Heart right ventricle (tissue), 16 donors: ENCODE measurements around the gene MAN1A1. TPM values are rescaled to one million over a fixed set of nuclear protein-coding genes. Genes with fewer than 3 reads are reported as not detected.
"Not testable (repeated sequence)": the region's sequence is repeated elsewhere in the genome, so short reads cannot be mapped to it uniquely, and the experiment has no call there.

Experiments used
- ATAC-seq, 8 donors: fragments of 200-7000 bp; cut with Tn5 transposase; one replicate each; pipeline ENCODE4 v1.9.1; 2020; ENCODE audit warnings: mild to moderate bottlenecking in 8 of 8, moderate library complexity in 8 of 8, moderate number of reproducible peaks in 1 of 8
- DNase-seq, 2 donors: peaks; one replicate each; pipeline ENCODE4 v3.0.0-alpha.2; 2020
- H3K27ac ChIP-seq, 10 donors: fragments of 200-600 bp; sonication (generic) in 2 of 10; one replicate each; pipeline versions ENCODE4 v1.5.0 to v1.8.0; 2020 to 2022; ENCODE audit warnings: mild to moderate bottlenecking in 3 of 10
- H3K27me3 ChIP-seq, 7 donors: fragments of 200-600 bp; one replicate each; pipeline ENCODE4 v1.8.0; 2021 to 2022; ENCODE audit warnings: mild to moderate bottlenecking in 2 of 7
- H3K36me3 ChIP-seq, 9 donors: fragments of 200-600 bp; sonication (generic) in 1 of 9; one replicate each; pipeline versions ENCODE4 v1.5.0 to v1.8.0; 2020 to 2022; ENCODE audit warnings: mild to moderate bottlenecking in 2 of 9
- H3K4me1 ChIP-seq, 9 donors: fragments of 200-600 bp; sonication (generic) in 1 of 9; one replicate each; pipeline versions ENCODE4 v1.5.0 to v1.8.0; 2020 to 2022; ENCODE audit warnings: mild to moderate bottlenecking in 4 of 9
- H3K4me3 ChIP-seq, 10 donors: fragments of 200-600 bp; sonication (generic) in 2 of 10; one replicate each; pipeline versions ENCODE4 v1.5.0 to v1.8.0; 2020 to 2022; ENCODE audit warnings: mild to moderate bottlenecking in 7 of 10, moderate library complexity in 2 of 10
- H3K9me3 ChIP-seq, 11 donors: fragments of 200-600 bp in 10 of 11; sonication (generic) in 2 of 11; one replicate each; pipeline versions ENCODE4 v1.5.0 to v1.8.0; 2013 to 2022; ENCODE audit warnings: mild to moderate bottlenecking in 2 of 11, control low read depth in 1 of 11, moderate library complexity in 1 of 11
- CTCF ChIP-seq, 9 donors: fragments of 200-600 bp; sonication (generic) in 2 of 9; IDR thresholded peaks; one replicate each; pipeline versions ENCODE4 v1.5.0 to v1.8.0; 2021 to 2022; ENCODE audit warnings: antibody characterized with exemption in 9 of 9, mild to moderate bottlenecking in 5 of 9, moderate library complexity in 1 of 9
- WGBS, 2 donors: extraction: QIAGEN DNeasy Blood & Tissue Kit; methylation state at CpG; one replicate each; pipeline ENCODE4 v1.1.7; 2013; ENCODE audit warnings: inconsistent platforms in 1 of 2; 5-methylcytosine and 5-hydroxymethylcytosine counted together
- intact Hi-C, 10 donors: fragments of 100-400 bp; cut with DNase I; formaldehyde crosslinking; loops; one replicate each; pipeline versions ENCODE4 v1.11.1 to v1.14.2; 2022
- polyA plus RNA-seq, 2 donors: library from polyadenylated mRNA; stranded (reverse); fragments of 200-250 nt; gene quantifications; one replicate each; pipeline ENCODE4 v1.2.3, GENCODE V29; 2013
- total RNA-seq, 10 donors: library from RNA; stranded (reverse); fragmentation: NEBNext Ultra II Directional in 3 of 10; extraction: Animal tissue kit (Norgen Biotek cat#: 25700) in 3 of 10; gene quantifications; one replicate each; pipeline versions ENCODE4 v1.2.1 to v1.2.4, GENCODE V29; 2021 to 2023
- donor health status: Arrhythmogenic right ventricular cardiomyopathy.
- donor health status: ischemic (EF 13 %, LVEDD 7.1; RV severe dilation, severe dysfunction).
- donor health status: healthy with polysubstance abuse.
- donor health status: DM: no; HTN: yes; CAD: no.
- donor health status: DM: no; HTN: no; CAD: no.
- donor health status: ischemic (EF 25% LVEDD 6.9; RV normal size, moderate dysfunction).
- donor health status: ischemic (EF 25% LVEDD 5.7; RV mildly dilated, moderate dysfunction).
- donor health status: healthy.
- donor health status: DM: yes; HTN: yes; CAD: no.
- donor health status: Ischemic cardiomyopathy.
- donor health status: ischemic (EF 35%, LVEDD 5.7; RV mildly dilated, moderate dysfunction).
- donor health status: nonischemic (EF 11% LVEDD 7.7; RV severe dilation, severe dysfunction).
- donor health status: DM: yes; HTN: yes; CAD: no.
- donor health status: PGD.
- donor health status: ischemic (EF 29% LVEDD 5.4; RV normal size, mild dysfunction).
- donor health status: nonischemic (EF 23%, LVEDD 6.1; RV moderate dilation, normal function).

The MAN1A1 gene
- total and polyA plus RNA-seq, 12 donors = 6.2 to 22.0 (median 10.2) TPM

GRCh38 chr6:119160911-119161310 lies 188.7 kb downstream of the MAN1A1 start:
- peaks cover 0 to 22% (median 0%) of the 10 kb centered on the region in 9 donors for H3K4me1 ChIP-seq
- 84 to 90% methylated on average over 2 of the region's 2 CpGs for WGBS, 2 donors
- no peak for DNase-seq
- H3K4me3 ChIP-seq = no peak overlapping the region
- H3K9me3 ChIP-seq = no peaks in the 10 kb centered on the region
- TF ChIP-seq CTCF (IDR thresholded peaks at IDR 0.05) = no peak
- no peaks in the 10 kb centered on the region for H3K27me3 ChIP-seq
- H3K36me3 ChIP-seq = no peaks in the 10 kb centered on the region
- intact Hi-C loops = no loop called here
- H3K27ac ChIP-seq = no peak overlapping the region
- no peak for ATAC-seq

- WGBS, 2 donors = 83 to 89% methylated on average over 9 of the region's 9 CpGs
- TF ChIP-seq CTCF (IDR thresholded peaks at IDR 0.05) = no peak
- intact Hi-C loops = loop anchor here in 2 of 10 donors (10.0 kb wide), 1 partner anchor 187 kb away; the partner anchor contains the start of gene MAN1A1 (in 2 of the 2)
Measured at GRCh38 chr6:119158057-119158848, 191.3 kb downstream of the MAN1A1 start.

GRCh38 chr6:119157506-119157815 lies 192.1 kb downstream of the MAN1A1 start:
- peaks cover 0 to 15% (median 0%) of the 10 kb centered on the region in 9 donors for H3K4me1 ChIP-seq
- ATAC-seq (peak in 3 of 8 donors; percentile 8 to 50 (median 40)), DNase-seq (no peak)
- H3K27me3 ChIP-seq = no peaks in the 10 kb centered on the region
- 47 to 52% methylated on average over 3 of the region's 3 CpGs for WGBS, 2 donors
- no peak for TF ChIP-seq CTCF (IDR thresholded peaks at IDR 0.05)
- H3K4me3 ChIP-seq = no peak overlapping the region
- no peaks in the 10 kb centered on the region for H3K9me3 ChIP-seq
- peak overlapping the region in 2 of 10 donors; percentile 9 to 31 for H3K27ac ChIP-seq
- intact Hi-C loops = loop anchor here in 2 of 10 donors (10.0 kb wide), 1 partner anchor 187 kb away; the partner anchor contains the start of gene MAN1A1 (in 2 of the 2)
- H3K36me3 ChIP-seq = no peaks in the 10 kb centered on the region

More at GRCh38 chr6:119158057-119158848, 191.3 kb downstream of the MAN1A1 start:
- Histone ChIP-seq H3K9me3 (no peaks in the 10 kb centered on the region), H3K27ac (peak overlapping the region in 5 of 10 donors; percentile 7 to 62 (median 25)), H3K4me1 (peaks cover 0 to 19% (median 0%) of the 10 kb centered on the region in 9 donors), H3K27me3 (no peaks in the 10 kb centered on the region), H3K4me3 (no peak overlapping the region), H3K36me3 (no peaks in the 10 kb centered on the region)
- DNase-seq (peak; percentile 36 to 42), ATAC-seq (peak; percentile 77 to 93 (median 86))

- intact Hi-C loops = loop anchor here in 2 of 10 donors (10.0 kb wide), 1 partner anchor 188 kb away; the partner anchor contains the start of gene MAN1A1 (in 2 of the 2)
- Histone ChIP-seq H3K4me3 (no peak overlapping the region), H3K4me1 (peaks cover 0 to 15% (median 0%) of the 10 kb centered on the region in 9 donors), H3K9me3 (no peaks in the 10 kb centered on the region), H3K27ac (no peak overlapping the region), H3K27me3 (no peaks in the 10 kb centered on the region), H3K36me3 (no peaks in the 10 kb centered on the region)
- DNase-seq (no peak), ATAC-seq (peak in 3 of 8 donors; percentile 15 to 24 (median 16))
- TF ChIP-seq CTCF (IDR thresholded peaks at IDR 0.05) = no peak
- WGBS, 2 donors = 52 to 60% methylated on average over 8 of the region's 8 CpGs
Measured at GRCh38 chr6:119156757-119157505, 192.6 kb downstream of the MAN1A1 start.

GRCh38 chr6:119156082-119156481 lies 193.5 kb downstream of the MAN1A1 start:
- H3K4me1 ChIP-seq = peaks cover 0 to 15% (median 0%) of the 10 kb centered on the region in 9 donors
- not testable (repeated sequence) for ATAC-seq, H3K27me3 ChIP-seq, H3K27ac ChIP-seq, H3K4me3 ChIP-seq, H3K36me3 ChIP-seq, H3K9me3 ChIP-seq, DNase-seq
- 96 to 97% methylated on average over 4 of the region's 4 CpGs for WGBS, 2 donors
- intact Hi-C loops = loop anchor here in 2 of 10 donors (10.0 kb wide), 1 partner anchor 189 kb away; the partner anchor contains the start of gene MAN1A1 (in 2 of the 2)
